OCI-LY3 (cell line): ENCODE data around the gene GATA6.

Source experiments
- EZH2phosphoT487 ChIP-seq: fragments of 200-600 bp; shearing (Covaris generic); IDR thresholded peaks from 2 replicates; pipeline ENCODE4 v1.6.1; 2018; ENCODE audit warnings: antibody characterized with exemption, mixed run types, low read depth
- TF ChIP-seq, protein P1 (sequence below): fragments of 200-600, 300-600 bp; sonication (generic); IDR thresholded peaks from 2 replicates; pipeline ENCODE4 v1.5.1; 2014; ENCODE audit warnings: antibody characterized with exemption, low read length, low read depth

DNA sequence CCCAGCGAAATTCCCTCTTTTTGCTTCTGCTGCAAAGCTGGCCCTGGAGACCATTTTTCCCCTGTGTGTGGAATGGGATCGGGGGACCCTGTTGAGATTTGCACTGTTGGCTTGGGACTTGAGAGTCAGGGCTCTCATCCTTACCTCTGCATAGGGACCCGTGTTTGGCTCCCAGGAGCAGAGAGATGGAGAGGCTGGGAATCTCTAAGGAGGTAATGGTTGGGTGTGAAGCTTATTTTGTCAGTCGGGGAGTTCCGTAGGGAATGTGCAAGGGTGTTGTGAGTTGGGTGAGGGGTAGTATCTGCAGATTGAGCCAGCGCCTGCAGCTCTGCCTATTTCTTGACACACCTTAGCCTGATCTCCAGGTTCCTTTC, 4.5 kb downstream of the GATA6 start:
- TF ChIP-seq, protein P1, sequence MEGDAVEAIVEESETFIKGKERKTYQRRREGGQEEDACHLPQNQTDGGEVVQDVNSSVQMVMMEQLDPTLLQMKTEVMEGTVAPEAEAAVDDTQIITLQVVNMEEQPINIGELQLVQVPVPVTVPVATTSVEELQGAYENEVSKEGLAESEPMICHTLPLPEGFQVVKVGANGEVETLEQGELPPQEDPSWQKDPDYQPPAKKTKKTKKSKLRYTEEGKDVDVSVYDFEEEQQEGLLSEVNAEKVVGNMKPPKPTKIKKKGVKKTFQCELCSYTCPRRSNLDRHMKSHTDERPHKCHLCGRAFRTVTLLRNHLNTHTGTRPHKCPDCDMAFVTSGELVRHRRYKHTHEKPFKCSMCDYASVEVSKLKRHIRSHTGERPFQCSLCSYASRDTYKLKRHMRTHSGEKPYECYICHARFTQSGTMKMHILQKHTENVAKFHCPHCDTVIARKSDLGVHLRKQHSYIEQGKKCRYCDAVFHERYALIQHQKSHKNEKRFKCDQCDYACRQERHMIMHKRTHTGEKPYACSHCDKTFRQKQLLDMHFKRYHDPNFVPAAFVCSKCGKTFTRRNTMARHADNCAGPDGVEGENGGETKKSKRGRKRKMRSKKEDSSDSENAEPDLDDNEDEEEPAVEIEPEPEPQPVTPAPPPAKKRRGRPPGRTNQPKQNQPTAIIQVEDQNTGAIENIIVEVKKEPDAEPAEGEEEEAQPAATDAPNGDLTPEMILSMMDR: no peak
- TF ChIP-seq EZH2phosphoT487: no peak
